Loucy (cell line): ENCODE measurements around the gene MAP1S.

Experiments
- CTCF ChIP-seq: fragments of 200-600 bp; sonication (generic); conservative IDR thresholded peaks from 2 replicates; pipeline ENCODE4 v1.5.1; 2014; ENCODE audit warnings: mild to moderate bottlenecking, antibody characterized with exemption, low read length
- EZH2phosphoT487 ChIP-seq: fragments of 200-600 bp; IDR thresholded peaks from 2 replicates; pipeline ENCODE4 v1.6.1; 2018; ENCODE audit warnings: antibody characterized with exemption, mild to moderate bottlenecking, moderate library complexity, borderline replicate concordance

- TF ChIP-seq CTCF (no peak), EZH2phosphoT487 (no peak)
Observed at GRCh38 chr19:17678836-17679235, 40.4 kb upstream of the MAP1S start.
